Amygdala (tissue), 56 donors: Measurements from ENCODE around the gene RASSF1.

Experiments
- DNase-seq, 56 donors: peaks; one replicate each; lab custom pipeline; 2025; lab: John Stamatoyannopoulos, UW

Gene RASSF1, protein sequence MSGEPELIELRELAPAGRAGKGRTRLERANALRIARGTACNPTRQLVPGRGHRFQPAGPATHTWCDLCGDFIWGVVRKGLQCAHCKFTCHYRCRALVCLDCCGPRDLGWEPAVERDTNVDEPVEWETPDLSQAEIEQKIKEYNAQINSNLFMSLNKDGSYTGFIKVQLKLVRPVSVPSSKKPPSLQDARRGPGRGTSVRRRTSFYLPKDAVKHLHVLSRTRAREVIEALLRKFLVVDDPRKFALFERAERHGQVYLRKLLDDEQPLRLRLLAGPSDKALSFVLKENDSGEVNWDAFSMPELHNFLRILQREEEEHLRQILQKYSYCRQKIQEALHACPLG

GRCh38 chr3:50340448-50341329 is at the start of gene RASSF1:
Gene RASSF1 (minus strand): TSS chr3:50340836. CDS start chr3:50340805, 31 bp downstream.
- DNase-seq, result peak in 4 of 56 donors; percentile 21 to 33 (median 26)

GRCh38 chr3:50389414-50389767 is 48.8 kb upstream of the RASSF1 start:
- no peak for DNase-seq

DNA sequence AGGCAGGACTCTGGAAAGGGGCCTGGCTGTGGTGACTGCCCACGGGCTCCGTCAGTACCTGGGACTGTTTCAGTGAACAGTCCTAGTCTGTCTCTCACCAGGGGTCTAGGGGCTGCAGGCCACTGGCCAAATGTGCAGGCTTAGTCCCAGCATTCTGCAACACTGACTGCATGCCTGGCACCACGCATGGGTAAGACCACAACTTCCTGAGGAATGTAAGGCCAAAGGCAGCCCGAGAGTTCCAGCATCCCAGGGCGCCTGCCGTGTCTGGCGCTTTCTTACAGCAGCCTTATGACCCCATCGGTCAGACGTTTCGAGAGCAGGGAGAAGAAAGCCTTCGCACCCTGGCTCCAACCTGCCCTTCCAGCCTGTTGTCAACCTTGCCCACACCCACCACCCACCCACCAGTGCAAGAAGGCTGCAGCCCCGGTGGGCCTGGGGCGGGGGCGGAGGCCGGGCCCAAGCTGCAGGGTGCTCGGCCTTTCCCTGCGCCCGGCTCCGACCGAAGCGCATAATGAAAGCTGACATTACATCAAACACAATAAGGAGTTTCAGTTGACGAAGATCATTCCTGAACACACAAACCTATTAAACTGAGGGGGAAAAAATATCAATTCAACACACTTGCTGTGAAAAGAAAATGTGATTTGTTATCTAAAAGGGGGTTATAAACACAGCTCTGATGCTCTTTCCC is 48.2 kb upstream of the RASSF1 start:
- DNase-seq, result no peak

GRCh38 chr3:50388016-50388719 is 47.5 kb upstream of the RASSF1 start:
- DNase-seq, result peak in 10 of 56 donors; percentile 1 to 25 (median 13)

- no peak for DNase-seq
Measured at GRCh38 chr3:50385754-50386153, 45.1 kb upstream of the RASSF1 start.

GRCh38 chr3:50383750-50384149 is 43.1 kb upstream of the RASSF1 start:
- DNase-seq, result no peak

DNA sequence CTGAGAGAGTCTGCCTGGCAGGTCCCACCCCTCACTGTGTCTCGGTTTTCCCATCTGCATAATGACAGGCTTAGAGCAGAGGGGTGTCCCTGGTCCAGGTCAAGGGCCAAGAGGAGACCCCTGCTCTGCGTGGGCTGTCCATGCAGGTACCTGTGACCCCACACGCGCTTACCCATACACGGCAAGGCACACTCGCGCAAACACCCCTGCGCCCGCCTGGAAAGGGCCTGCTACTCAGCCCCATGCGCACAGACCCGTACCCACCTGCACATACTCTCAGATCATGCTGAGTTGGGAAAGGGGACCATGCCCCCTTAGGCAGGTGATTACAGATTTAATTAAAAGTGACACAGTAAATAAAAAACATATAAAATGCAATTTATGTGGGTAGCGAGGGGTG is 42.1 kb upstream of the RASSF1 start:
- peak in 1 of 56 donors; percentile 23 for DNase-seq

DNA sequence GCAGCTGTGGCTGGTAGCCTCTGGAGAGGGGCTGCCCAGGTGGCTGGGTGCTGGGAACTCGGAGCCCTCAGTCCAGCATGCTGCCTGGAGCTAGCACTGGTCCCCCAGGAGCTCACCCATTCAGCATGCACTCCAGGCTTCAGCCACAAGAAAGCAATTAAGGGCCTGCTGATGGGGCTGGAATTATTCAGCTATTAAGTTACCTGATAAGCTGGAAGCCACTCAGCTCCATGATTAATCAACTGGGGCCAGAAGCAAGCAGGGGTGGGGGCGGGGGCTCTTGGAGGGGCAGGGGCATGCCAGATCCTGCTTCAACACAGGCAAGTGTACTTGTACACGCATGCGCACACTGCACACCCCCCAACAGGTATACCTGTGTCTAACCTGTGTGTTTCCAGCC is 40.7 kb upstream of the RASSF1 start:
- no peak for DNase-seq

DNA sequence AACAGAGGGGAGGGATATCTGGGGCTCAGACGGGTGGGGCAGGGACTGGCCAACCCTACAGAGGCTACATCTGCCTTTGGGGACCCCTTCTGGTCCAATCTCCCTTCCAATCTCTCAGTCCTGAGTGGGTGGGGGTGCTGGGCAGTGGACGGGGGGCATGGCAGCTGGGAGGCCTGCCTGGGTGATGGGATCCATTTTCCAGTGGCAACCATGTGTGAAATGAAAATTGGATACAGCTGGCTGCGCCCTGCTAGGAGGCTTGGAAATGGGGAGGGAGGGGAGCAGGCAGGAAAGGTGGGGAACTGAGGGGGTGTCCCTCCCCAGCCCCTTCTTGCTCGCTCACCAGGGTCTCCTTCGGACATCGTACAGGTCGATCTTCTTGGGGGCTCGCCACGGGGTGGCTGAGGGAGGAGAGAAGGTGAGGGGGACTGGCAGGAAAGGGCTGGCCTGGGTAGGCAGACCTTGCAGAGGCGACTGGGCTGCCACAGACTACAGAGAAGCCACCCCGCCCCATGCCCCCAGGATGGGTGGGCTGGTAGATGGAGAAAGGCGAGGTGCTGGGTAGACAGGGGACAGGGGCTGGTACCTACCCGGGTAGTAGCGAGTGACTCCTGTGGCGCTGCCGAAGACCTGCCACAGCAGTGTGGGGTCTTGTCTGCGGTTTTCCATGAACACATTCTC is 39.9 kb upstream of the RASSF1 start:
- DNase-seq, result no peak

DNA sequence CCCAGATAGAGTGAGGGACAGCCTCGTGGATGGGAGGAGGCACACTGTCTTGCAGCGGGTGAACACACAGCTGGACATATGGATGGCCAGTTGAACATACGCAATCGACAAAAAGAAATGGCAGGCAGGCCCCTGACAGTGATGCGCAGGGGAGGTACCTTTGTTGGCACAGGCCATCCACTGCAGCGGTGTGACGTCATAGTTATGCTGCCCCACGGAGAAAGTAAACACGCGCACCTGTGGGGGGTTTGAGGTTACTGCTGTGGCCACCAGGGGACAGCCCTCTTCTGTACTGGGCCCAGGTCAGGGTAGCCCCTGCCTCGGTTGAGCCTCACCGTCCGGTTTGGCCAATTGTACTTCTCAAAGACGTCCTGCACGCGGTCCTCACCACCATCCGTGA is 38.1 kb upstream of the RASSF1 start:
- no peak for DNase-seq

- DNase-seq, result no peak
Measured at GRCh38 chr3:50378024-50378423, 37.4 kb upstream of the RASSF1 start.

GRCh38 chr3:50375258-50375931 is 34.8 kb upstream of the RASSF1 start:
- no peak for DNase-seq

DNA sequence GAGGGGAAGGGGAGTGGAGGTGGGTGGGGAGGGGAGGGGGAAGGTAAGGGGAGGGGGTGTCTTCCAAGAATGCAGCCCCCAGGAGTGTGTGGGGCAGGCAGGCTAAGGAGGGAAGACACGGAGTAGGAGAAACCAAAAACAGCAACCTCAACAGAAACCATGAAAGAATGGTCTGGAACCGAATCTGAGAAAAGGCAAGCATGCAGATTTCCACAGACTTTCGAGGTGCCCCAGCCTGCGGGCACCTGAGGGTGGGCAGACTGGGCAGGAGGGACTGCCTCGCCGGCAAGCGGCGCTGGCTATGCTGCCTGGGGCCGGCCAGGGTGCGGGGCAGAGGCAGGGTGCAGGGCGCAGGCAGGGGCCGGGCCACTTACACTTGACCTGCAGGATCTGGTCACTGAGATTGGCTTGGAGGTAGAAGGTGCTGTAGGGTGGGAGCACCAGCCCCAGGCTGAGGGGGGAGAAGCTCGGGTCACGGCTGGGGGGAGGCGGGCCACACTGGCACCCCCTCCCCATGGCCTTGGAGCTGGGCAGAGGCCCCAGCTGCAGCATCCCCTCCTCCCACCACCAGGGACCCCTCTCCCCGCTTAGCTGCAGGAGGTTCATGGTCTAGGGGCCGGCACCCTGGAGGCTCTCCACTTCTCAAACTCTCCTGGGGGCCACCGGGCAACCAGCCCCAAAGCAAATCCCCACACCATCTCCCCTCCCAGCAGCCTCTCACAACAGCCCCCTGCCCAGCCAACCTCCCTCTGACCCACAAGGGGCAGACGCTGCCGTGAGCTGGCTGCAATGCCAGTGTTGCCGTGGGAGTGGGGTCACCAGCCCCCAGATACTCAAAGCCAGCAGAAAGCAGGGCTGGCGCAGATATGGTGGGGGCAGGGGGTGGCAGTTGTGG is 34.0 kb upstream of the RASSF1 start:
- no peak for DNase-seq

GRCh38 chr3:50373146-50374051 is 32.8 kb upstream of the RASSF1 start:
- no peak for DNase-seq

DNA sequence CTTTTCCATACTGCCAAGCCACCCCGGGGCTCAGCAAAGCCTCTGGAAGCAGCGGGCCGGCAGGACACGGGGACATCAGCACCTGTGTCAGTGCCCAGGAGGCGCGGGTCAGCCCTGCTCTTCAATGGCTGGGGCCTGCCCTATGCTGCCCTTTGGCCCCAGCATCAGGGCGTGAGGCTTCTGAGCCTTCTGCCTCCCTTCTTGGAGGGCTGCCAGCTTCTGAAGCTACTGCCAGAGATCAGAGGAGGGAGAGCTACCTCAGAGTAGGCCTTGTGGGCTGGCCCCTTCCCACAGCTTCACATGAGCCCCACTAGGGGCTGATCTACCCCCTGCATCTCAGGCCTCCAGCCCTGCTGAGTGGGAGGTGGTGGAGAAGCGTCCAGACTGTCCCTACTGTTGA is 31.7 kb upstream of the RASSF1 start:
- DNase-seq, result peak in 1 of 56 donors; percentile 12

GRCh38 chr3:50371133-50371685 is 30.6 kb upstream of the RASSF1 start:
- no peak for DNase-seq

DNA sequence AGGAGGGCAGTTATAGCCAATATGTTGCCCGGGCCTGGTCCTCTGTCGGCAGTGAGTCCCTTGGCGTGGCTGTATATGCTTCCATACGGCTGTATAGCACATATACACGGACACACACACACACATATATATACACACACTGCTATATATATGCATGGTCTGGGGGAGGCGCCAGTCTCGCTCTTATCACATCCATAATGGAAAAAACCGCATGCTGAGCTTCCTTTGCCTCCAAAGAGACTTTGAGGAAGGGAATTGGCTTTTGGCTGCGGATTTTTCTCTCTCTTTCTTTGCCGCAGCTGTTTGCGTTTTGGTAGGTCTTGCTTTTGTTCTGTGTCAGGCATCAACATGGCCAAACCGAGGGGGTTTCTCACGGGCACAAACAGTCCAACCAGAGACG is 30.0 kb upstream of the RASSF1 start:
- DNase-seq, result peak in 7 of 56 donors; percentile 4 to 33 (median 8)
